Activated CD4-positive, alpha-beta T cell treated with anti-CD3 and anti-CD28 coated beads, Interleukin-2, amount 50 U/mL, for 16 hours (primary cell): ENCODE results near the gene DOC2A.
A peak's percentile ranks its signal among the peaks of the same experiment; 100 is the strongest.
"Not testable (repeated sequence)": the region's sequence is repeated elsewhere in the genome, so short reads cannot be mapped to it uniquely, and the experiment has no call there.

Source experiments
- DNase-seq: peaks from one replicate; pipeline ENCODE4 v3.0.0-alpha.2; 2020

Gene DOC2A

GRCh38 chr16:29963021-29963743 lies 47.6 kb downstream of the DOC2A start:
- no peak for DNase-seq

- no peak for DNase-seq
These were observed 48.4 kb downstream of the DOC2A start for GRCh38 chr16:29962344-29962994.

GRCh38 chr16:29961479-29962343 lies 49.1 kb downstream of the DOC2A start, which contains the start of gene TMEM219:
Gene TMEM219, plus strand, starts transcription at chr16:29962079. Its CDS starts 1,065 bp downstream, at chr16:29963144.
- peak; percentile 92 for DNase-seq

- DNase-seq = no peak
These were observed 49.7 kb downstream of the DOC2A start for GRCh38 chr16:29961127-29961478.

- not testable (repeated sequence) for DNase-seq
These were observed 51.0 kb downstream of the DOC2A start for GRCh38 chr16:29959821-29960220.

GRCh38 chr16:29959293-29959692 lies 51.5 kb downstream of the DOC2A start:
- DNase-seq = no peak

GRCh38 chr16:29958756-29959155 lies 52.1 kb downstream of the DOC2A start:
- DNase-seq = no peak
